Measurements from ENCODE around the gene PSMG4.

Gene PSMG4

GRCh38 chr6:3294396-3294795 is 35.6 kb downstream of the PSMG4 start:
- Histone ChIP-seq H3K4me1 (ENCODE audit: control insufficient read depth, insufficient read depth, low read length, poor library complexity, severe bottlenecking) (no peaks in the 10 kb centered on the region), H3K4me3 (ENCODE audit: insufficient read depth, low read depth, low read length, poor library complexity, severe bottlenecking) (no peak overlapping the region), H3K27me3 (replicated peaks; ENCODE audit: control insufficient read depth, insufficient read depth, low read length, poor library complexity, severe bottlenecking) (no peaks in the 10 kb centered on the region), H3K27ac (ENCODE audit: insufficient read depth, low read length, poor library complexity, severe bottlenecking) (no peak overlapping the region), H3K36me3 (ENCODE audit: control insufficient read depth, insufficient read depth, low read length) (no peaks in the 10 kb centered on the region), H3K9me3 (ENCODE audit: control insufficient read depth, low read length) (no peaks in the 10 kb centered on the region)
- no peak for DNase-seq

- H3K4me3 ChIP-seq (ENCODE audit: insufficient read depth, low read depth, low read length, poor library complexity, severe bottlenecking) = no peak overlapping the region
- H3K4me1 ChIP-seq (ENCODE audit: control insufficient read depth, insufficient read depth, low read length, poor library complexity, severe bottlenecking) = no peaks in the 10 kb centered on the region
- DNase-seq = no peak
- no peaks in the 10 kb centered on the region for H3K27me3 ChIP-seq (replicated peaks; ENCODE audit: control insufficient read depth, insufficient read depth, low read length, poor library complexity, severe bottlenecking)
- no peak overlapping the region for H3K27ac ChIP-seq (ENCODE audit: insufficient read depth, low read length, poor library complexity, severe bottlenecking)
- no peaks in the 10 kb centered on the region for H3K36me3 ChIP-seq (ENCODE audit: control insufficient read depth, insufficient read depth, low read length)
- no peaks in the 10 kb centered on the region for H3K9me3 ChIP-seq (ENCODE audit: control insufficient read depth, low read length)
Measured at GRCh38 chr6:3294921-3295871, 36.4 kb downstream of the PSMG4 start.

- no peaks in the 10 kb centered on the region for H3K9me3 ChIP-seq (ENCODE audit: control insufficient read depth, low read length)
- no peaks in the 10 kb centered on the region for H3K4me1 ChIP-seq (ENCODE audit: control insufficient read depth, insufficient read depth, low read length, poor library complexity, severe bottlenecking)
- H3K27me3 ChIP-seq (replicated peaks; ENCODE audit: control insufficient read depth, insufficient read depth, low read length, poor library complexity, severe bottlenecking) = no peaks in the 10 kb centered on the region
- no peaks in the 10 kb centered on the region for H3K36me3 ChIP-seq (ENCODE audit: control insufficient read depth, insufficient read depth, low read length)
- no peak for DNase-seq
- no peak overlapping the region for H3K27ac ChIP-seq (ENCODE audit: insufficient read depth, low read length, poor library complexity, severe bottlenecking)
- no peak overlapping the region for H3K4me3 ChIP-seq (ENCODE audit: insufficient read depth, low read depth, low read length, poor library complexity, severe bottlenecking)
Measured at GRCh38 chr6:3296078-3296477, 37.3 kb downstream of the PSMG4 start.

GRCh38 chr6:3296537-3296936 is 37.8 kb downstream of the PSMG4 start:
- DNase-seq = no peak
- H3K4me3 ChIP-seq (ENCODE audit: insufficient read depth, low read depth, low read length, poor library complexity, severe bottlenecking) = no peak overlapping the region
- H3K27ac ChIP-seq (ENCODE audit: insufficient read depth, low read length, poor library complexity, severe bottlenecking) = no peak overlapping the region
- H3K4me1 ChIP-seq (ENCODE audit: control insufficient read depth, insufficient read depth, low read length, poor library complexity, severe bottlenecking) = no peaks in the 10 kb centered on the region
- H3K27me3 ChIP-seq (replicated peaks; ENCODE audit: control insufficient read depth, insufficient read depth, low read length, poor library complexity, severe bottlenecking) = no peaks in the 10 kb centered on the region
- H3K36me3 ChIP-seq (ENCODE audit: control insufficient read depth, insufficient read depth, low read length) = no peaks in the 10 kb centered on the region
- no peaks in the 10 kb centered on the region for H3K9me3 ChIP-seq (ENCODE audit: control insufficient read depth, low read length)

GRCh38 chr6:3297006-3297405 is 38.3 kb downstream of the PSMG4 start:
- H3K27ac ChIP-seq (ENCODE audit: insufficient read depth, low read length, poor library complexity, severe bottlenecking) = no peak overlapping the region
- H3K4me1 ChIP-seq (ENCODE audit: control insufficient read depth, insufficient read depth, low read length, poor library complexity, severe bottlenecking) = no peaks in the 10 kb centered on the region
- H3K9me3 ChIP-seq (ENCODE audit: control insufficient read depth, low read length) = no peaks in the 10 kb centered on the region
- no peak for DNase-seq
- no peak overlapping the region for H3K4me3 ChIP-seq (ENCODE audit: insufficient read depth, low read depth, low read length, poor library complexity, severe bottlenecking)
- no peaks in the 10 kb centered on the region for H3K36me3 ChIP-seq (ENCODE audit: control insufficient read depth, insufficient read depth, low read length)
- no peaks in the 10 kb centered on the region for H3K27me3 ChIP-seq (replicated peaks; ENCODE audit: control insufficient read depth, insufficient read depth, low read length, poor library complexity, severe bottlenecking)

GRCh38 chr6:3297909-3298308 is 39.2 kb downstream of the PSMG4 start:
- Histone ChIP-seq H3K27ac (ENCODE audit: insufficient read depth, low read length, poor library complexity, severe bottlenecking) (no peak overlapping the region), H3K36me3 (ENCODE audit: control insufficient read depth, insufficient read depth, low read length) (no peaks in the 10 kb centered on the region), H3K4me1 (ENCODE audit: control insufficient read depth, insufficient read depth, low read length, poor library complexity, severe bottlenecking) (no peaks in the 10 kb centered on the region), H3K4me3 (ENCODE audit: insufficient read depth, low read depth, low read length, poor library complexity, severe bottlenecking) (no peak overlapping the region), H3K27me3 (replicated peaks; ENCODE audit: control insufficient read depth, insufficient read depth, low read length, poor library complexity, severe bottlenecking) (no peaks in the 10 kb centered on the region), H3K9me3 (ENCODE audit: control insufficient read depth, low read length) (no peaks in the 10 kb centered on the region)
- no peak for DNase-seq

- Histone ChIP-seq H3K27ac (ENCODE audit: insufficient read depth, low read length, poor library complexity, severe bottlenecking) (no peak overlapping the region), H3K9me3 (ENCODE audit: control insufficient read depth, low read length) (no peaks in the 10 kb centered on the region), H3K4me1 (ENCODE audit: control insufficient read depth, insufficient read depth, low read length, poor library complexity, severe bottlenecking) (no peaks in the 10 kb centered on the region), H3K27me3 (replicated peaks; ENCODE audit: control insufficient read depth, insufficient read depth, low read length, poor library complexity, severe bottlenecking) (no peaks in the 10 kb centered on the region), H3K4me3 (ENCODE audit: insufficient read depth, low read depth, low read length, poor library complexity, severe bottlenecking) (no peak overlapping the region), H3K36me3 (ENCODE audit: control insufficient read depth, insufficient read depth, low read length) (no peaks in the 10 kb centered on the region)
- DNase-seq = no peak
Measured at GRCh38 chr6:3299221-3299620, 40.5 kb downstream of the PSMG4 start.

- no peaks in the 10 kb centered on the region for H3K36me3 ChIP-seq (ENCODE audit: control insufficient read depth, insufficient read depth, low read length)
- no peak overlapping the region for H3K4me3 ChIP-seq (ENCODE audit: insufficient read depth, low read depth, low read length, poor library complexity, severe bottlenecking)
- H3K27me3 ChIP-seq (replicated peaks; ENCODE audit: control insufficient read depth, insufficient read depth, low read length, poor library complexity, severe bottlenecking) = no peaks in the 10 kb centered on the region
- no peak overlapping the region for H3K27ac ChIP-seq (ENCODE audit: insufficient read depth, low read length, poor library complexity, severe bottlenecking)
- H3K4me1 ChIP-seq (ENCODE audit: control insufficient read depth, insufficient read depth, low read length, poor library complexity, severe bottlenecking) = no peaks in the 10 kb centered on the region
- H3K9me3 ChIP-seq (ENCODE audit: control insufficient read depth, low read length) = no peaks in the 10 kb centered on the region
- no peak for DNase-seq
Measured at GRCh38 chr6:3301506-3301905, 42.8 kb downstream of the PSMG4 start.

GRCh38 chr6:3303795-3304411 is 45.2 kb downstream of the PSMG4 start:
- DNase-seq = no peak
- Histone ChIP-seq H3K36me3 (ENCODE audit: control insufficient read depth, insufficient read depth, low read length) (no peaks in the 10 kb centered on the region), H3K4me3 (ENCODE audit: insufficient read depth, low read depth, low read length, poor library complexity, severe bottlenecking) (no peak overlapping the region), H3K9me3 (ENCODE audit: control insufficient read depth, low read length) (no peaks in the 10 kb centered on the region), H3K4me1 (ENCODE audit: control insufficient read depth, insufficient read depth, low read length, poor library complexity, severe bottlenecking) (no peaks in the 10 kb centered on the region), H3K27me3 (replicated peaks; ENCODE audit: control insufficient read depth, insufficient read depth, low read length, poor library complexity, severe bottlenecking) (no peaks in the 10 kb centered on the region), H3K27ac (ENCODE audit: insufficient read depth, low read length, poor library complexity, severe bottlenecking) (no peak overlapping the region)

GRCh38 chr6:3304500-3305215 is 45.9 kb downstream of the PSMG4 start:
- no peaks in the 10 kb centered on the region for H3K27me3 ChIP-seq (replicated peaks; ENCODE audit: control insufficient read depth, insufficient read depth, low read length, poor library complexity, severe bottlenecking)
- H3K27ac ChIP-seq (ENCODE audit: insufficient read depth, low read length, poor library complexity, severe bottlenecking) = no peak overlapping the region
- no peak for DNase-seq
- H3K36me3 ChIP-seq (ENCODE audit: control insufficient read depth, insufficient read depth, low read length) = no peaks in the 10 kb centered on the region
- no peaks in the 10 kb centered on the region for H3K4me1 ChIP-seq (ENCODE audit: control insufficient read depth, insufficient read depth, low read length, poor library complexity, severe bottlenecking)
- H3K4me3 ChIP-seq (ENCODE audit: insufficient read depth, low read depth, low read length, poor library complexity, severe bottlenecking) = no peak overlapping the region
- H3K9me3 ChIP-seq (ENCODE audit: control insufficient read depth, low read length) = no peaks in the 10 kb centered on the region

Data from effector memory CD4-positive, alpha-beta T cell (primary cell).